ACC112 (cell line): Measurements from ENCODE around the gene PRDM8.

Experiments
- H2AFZ ChIP-seq: fragments of 200-600 bp; sonication (generic); one replicate; pipeline ENCODE4 v1.6.0; 2017; ENCODE audit warnings: antibody characterized with exemption, low read length; ENCODE audit not compliant: unreplicated experiment
- H3K27ac ChIP-seq: fragments of 200-600 bp; sonication (generic); 2 replicates; pipeline ENCODE4 v1.5.1; 2014; ENCODE audit warnings: low read depth, mild to moderate bottlenecking, antibody characterized with exemption, low read length, moderate library complexity
- H3K27me3 ChIP-seq: fragments of 200-600 bp; sonication (generic); 2 replicates; pipeline ENCODE4 v1.6.1; 2014; ENCODE audit warnings: mild to moderate bottlenecking, antibody characterized with exemption, low read length, moderate library complexity, mixed read lengths; ENCODE audit not compliant: insufficient read depth
- H3K36me3 ChIP-seq: fragments of 200-600 bp; sonication (generic); 2 replicates; pipeline ENCODE4 v1.6.1; 2016; ENCODE audit warnings: mild to moderate bottlenecking, antibody characterized with exemption, low read length, moderate library complexity, mixed read lengths; ENCODE audit not compliant: insufficient read depth
- H3K4me1 ChIP-seq: fragments of 200-600 bp; sonication (generic); one replicate; pipeline ENCODE4 v1.6.1; 2016; ENCODE audit warnings: low read length, mixed read lengths; ENCODE audit not compliant: insufficient read depth, unreplicated experiment, control insufficient read depth
- H3K4me3 ChIP-seq: fragments of 200-600 bp; sonication (generic); 2 replicates; pipeline ENCODE4 v1.5.1; 2014; ENCODE audit warnings: mild to moderate bottlenecking, low read depth, low read length
- H3K79me2 ChIP-seq: fragments of 200-600 bp; sonication (generic); one replicate; pipeline ENCODE4 v1.6.0; 2016; ENCODE audit warnings: low read length; ENCODE audit not compliant: control insufficient read depth, unreplicated experiment, insufficient read depth

PRDM8 gene

GRCh38 chr4:80183250-80184052 lies 13.9 kb upstream of the PRDM8 start:
- peak overlapping the region; percentile 88 for H3K4me3 ChIP-seq
- H3K27ac ChIP-seq: peak overlapping the region; percentile 59
- peaks cover 34% of the 10 kb centered on the region for H3K4me1 ChIP-seq
- peaks cover 40% of the 10 kb centered on the region for H3K79me2 ChIP-seq
- no peaks in the 10 kb centered on the region for H3K27me3 ChIP-seq
- peak overlapping the region; percentile 72 for H2AFZ ChIP-seq
- no peaks in the 10 kb centered on the region for H3K36me3 ChIP-seq

- Histone ChIP-seq H3K36me3 (no peaks in the 10 kb centered on the region), H2AFZ (peak overlapping the region; percentile 76), H3K4me3 (peak overlapping the region; percentile 88), H3K79me2 (peaks cover 48% of the 10 kb centered on the region), H3K27ac (peak overlapping the region; percentile 59), H3K27me3 (no peaks in the 10 kb centered on the region), H3K4me1 (peaks cover 34% of the 10 kb centered on the region)
These were observed 13.1 kb upstream of the PRDM8 start for GRCh38 chr4:80184053-80184824.

- H3K27me3 ChIP-seq: no peaks in the 10 kb centered on the region
- H3K27ac ChIP-seq: peak overlapping the region; percentile 4; the same call in 1 of the 2 replicates
- peaks cover 53% of the 10 kb centered on the region for H3K79me2 ChIP-seq
- H3K4me3 ChIP-seq: peak overlapping the region; percentile 88
- peaks cover 33% of the 10 kb centered on the region for H3K4me1 ChIP-seq
- peak overlapping the region; percentile 76 for H2AFZ ChIP-seq
- H3K36me3 ChIP-seq: no peaks in the 10 kb centered on the region
These were observed 12.2 kb upstream of the PRDM8 start for GRCh38 chr4:80184825-80185756.

- Histone ChIP-seq H3K27ac (no peak overlapping the region), H3K79me2 (peaks cover 53% of the 10 kb centered on the region), H2AFZ (no peak overlapping the region), H3K27me3 (no peaks in the 10 kb centered on the region), H3K4me3 (peak overlapping the region; percentile 88), H3K36me3 (no peaks in the 10 kb centered on the region), H3K4me1 (peaks cover 25% of the 10 kb centered on the region)
These were observed 11.3 kb upstream of the PRDM8 start for GRCh38 chr4:80185787-80186548.

- Histone ChIP-seq H3K27ac (no peak overlapping the region), H3K79me2 (peaks cover 57% of the 10 kb centered on the region), H3K4me3 (no peak overlapping the region), H2AFZ (no peak overlapping the region), H3K27me3 (no peaks in the 10 kb centered on the region), H3K36me3 (no peaks in the 10 kb centered on the region), H3K4me1 (peaks cover 24% of the 10 kb centered on the region)
These were observed 10.6 kb upstream of the PRDM8 start for GRCh38 chr4:80186676-80187075.

GRCh38 chr4:80187677-80188076 lies 9.6 kb upstream of the PRDM8 start:
- Histone ChIP-seq H3K36me3 (no peaks in the 10 kb centered on the region), H3K4me3 (no peak overlapping the region), H3K79me2 (peaks cover 65% of the 10 kb centered on the region), H3K27me3 (no peaks in the 10 kb centered on the region), H2AFZ (no peak overlapping the region), H3K4me1 (peaks cover 24% of the 10 kb centered on the region), H3K27ac (no peak overlapping the region)

- no peaks in the 10 kb centered on the region for H3K27me3 ChIP-seq
- no peak overlapping the region for H3K4me3 ChIP-seq
- H3K4me1 ChIP-seq: peaks cover 24% of the 10 kb centered on the region
- H3K79me2 ChIP-seq: peaks cover 67% of the 10 kb centered on the region
- no peak overlapping the region for H3K27ac ChIP-seq
- no peak overlapping the region for H2AFZ ChIP-seq
- no peaks in the 10 kb centered on the region for H3K36me3 ChIP-seq
These were observed 8.9 kb upstream of the PRDM8 start for GRCh38 chr4:80188457-80188800.

GRCh38 chr4:80188801-80189458 lies 8.4 kb upstream of the PRDM8 start:
- Histone ChIP-seq H3K27ac (no peak overlapping the region), H3K36me3 (no peaks in the 10 kb centered on the region), H3K27me3 (no peaks in the 10 kb centered on the region), H3K4me1 (peaks cover 28% of the 10 kb centered on the region), H3K79me2 (peaks cover 71% of the 10 kb centered on the region), H2AFZ (no peak overlapping the region), H3K4me3 (no peak overlapping the region)

GRCh38 chr4:80189581-80189955 lies 7.7 kb upstream of the PRDM8 start:
- peaks cover 73% of the 10 kb centered on the region for H3K79me2 ChIP-seq
- H3K4me1 ChIP-seq: peaks cover 28% of the 10 kb centered on the region
- H3K27ac ChIP-seq: no peak overlapping the region
- no peak overlapping the region for H2AFZ ChIP-seq
- H3K36me3 ChIP-seq: no peaks in the 10 kb centered on the region
- H3K4me3 ChIP-seq: no peak overlapping the region
- no peaks in the 10 kb centered on the region for H3K27me3 ChIP-seq
